HepG2 (cell line): ENCODE results near the gene SFT2D1. TPM values are rescaled to one million over a fixed set of nuclear protein-coding genes. Genes with fewer than 3 reads are reported as not detected.

ENCODE experiments used
- ISL2 ChIP-seq: sonication (generic); formaldehyde crosslinking; IDR thresholded peaks from 2 replicates; pipeline ENCODE4 v1.5.0; 2020; ENCODE audit warnings: missing genetic modification reagents
- MBD4 ChIP-seq: IDR thresholded peaks from 2 replicates; pipeline ENCODE4 v1.6.1; 2012; ENCODE audit warnings: low read length, inconsistent platforms, borderline replicate concordance
- NFIB ChIP-seq: sonication (generic); formaldehyde crosslinking; IDR thresholded peaks from 2 replicates; pipeline ENCODE4 v1.9.0; 2021; ENCODE audit warnings: missing genetic modification reagents, mild to moderate bottlenecking, borderline replicate concordance
- NR2F1 ChIP-seq, 2 experiments: fragments of 450-650 bp in 1 of 2; formaldehyde crosslinking in 1 of 2; IDR thresholded peaks; 2 replicates each; pipeline versions ENCODE4 v1.5.0 to v1.6.1; 2016 to 2020; ENCODE audit warnings: mild to moderate bottlenecking in 1 of 2, missing compliant biosample characterization in 1 of 2, missing genetic modification reagents in 1 of 2, moderate library complexity in 1 of 2
- RBM39 ChIP-seq: fragments of 200-400 bp; formaldehyde crosslinking; IDR thresholded peaks from one replicate; pipeline ENCODE4 v1.6.1; 2018; ENCODE audit warnings: antibody characterized with exemption, mild to moderate bottlenecking, low read depth, low read length; ENCODE audit not compliant: poor library complexity, severe bottlenecking
- SOX5 ChIP-seq: IDR thresholded peaks from 2 replicates; pipeline ENCODE4 v1.6.1; 2016; ENCODE audit warnings: borderline replicate concordance
- YY1 ChIP-seq: IDR thresholded peaks from 2 replicates; pipeline ENCODE4 v1.6.1; 2011; ENCODE audit warnings: low read length, low read depth, moderate library complexity, mild to moderate bottlenecking; ENCODE audit not compliant: insufficient read depth, insufficient replicate concordance
- ZIK1 ChIP-seq: sonication (generic); formaldehyde crosslinking; IDR thresholded peaks from 2 replicates; pipeline ENCODE4 v1.5.0; 2020; ENCODE audit warnings: mild to moderate bottlenecking, low read depth, missing genetic modification reagents, borderline replicate concordance
- ZKSCAN8 ChIP-seq: IDR thresholded peaks from 2 replicates; pipeline ENCODE4 v1.6.1; 2016; ENCODE audit warnings: borderline replicate concordance, missing genetic modification reagents, missing compliant biosample characterization
- ZNF138 ChIP-seq: sonication (generic); formaldehyde crosslinking; IDR thresholded peaks from 2 replicates; pipeline ENCODE4 v1.5.0; 2020; ENCODE audit warnings: mild to moderate bottlenecking, low read depth, missing genetic modification reagents
- ZNF143 ChIP-seq: sonication (generic); formaldehyde crosslinking; IDR thresholded peaks from 2 replicates; pipeline ENCODE4 v1.4.0; 2020; ENCODE audit warnings: missing genetic modification reagents
- ZNF30 ChIP-seq: sonication (generic); formaldehyde crosslinking; IDR thresholded peaks from 2 replicates; pipeline ENCODE4 v1.5.0; 2020; ENCODE audit warnings: mild to moderate bottlenecking, missing genetic modification reagents
- ZNF335 ChIP-seq: sonication (generic); formaldehyde crosslinking; IDR thresholded peaks from 2 replicates; pipeline ENCODE4 v1.4.0; 2020; ENCODE audit warnings: missing genetic modification reagents
- ZNF383 ChIP-seq: sonication (generic); formaldehyde crosslinking; IDR thresholded peaks from 2 replicates; pipeline ENCODE4 v1.4.0; 2020; ENCODE audit warnings: missing genetic modification reagents, mild to moderate bottlenecking, borderline replicate concordance
- ZNF749 ChIP-seq: sonication (generic); formaldehyde crosslinking; IDR thresholded peaks from 2 replicates; pipeline ENCODE4 v1.8.0; 2022; ENCODE audit warnings: mild to moderate bottlenecking, missing genetic modification reagents, moderate library complexity, borderline replicate concordance
- ZNF839 ChIP-seq: sonication (generic); formaldehyde crosslinking; IDR thresholded peaks from 2 replicates; pipeline ENCODE4 v1.4.0; 2020; ENCODE audit warnings: missing genetic modification reagents, mild to moderate bottlenecking, borderline replicate concordance
- ZZZ3 ChIP-seq: sonication (generic); formaldehyde crosslinking; IDR thresholded peaks from 2 replicates; pipeline ENCODE4 v1.4.0; 2020; ENCODE audit warnings: missing genetic modification reagents, mild to moderate bottlenecking, borderline replicate concordance
- polyA plus RNA-seq, 8 experiments: library from polyadenylated mRNA; depleted of rRNA in 3 of 8; stranded (reverse) in 7 of 8; unstranded in 1 of 8; fragments of >200 nt; fragmentation: Illumina TruSeq in 4 of 8; extraction: Trizol in 4 of 8; gene quantifications; 2 replicates each; pipeline versions ENCODE4 v1.2.1 to v1.2.3, GENCODE V29; 2011 to 2016; ENCODE audit warnings: low read depth in 4 of 8, missing spikeins in 1 of 8, mixed read lengths in 1 of 8; ENCODE audit not compliant: insufficient read depth in 1 of 8
- total RNA-seq, 5 experiments: library from RNA; depleted of rRNA; stranded (reverse); fragments of >200 nt; fragmentation: Illumina TruSeq; extraction: Trizol; gene quantifications; 2 replicates each; pipeline ENCODE4 v1.2.3, GENCODE V29; 2016; ENCODE audit warnings: low read depth in 1 of 5
- TF ChIP-seq, protein P1 (sequence below): sonication (generic); formaldehyde crosslinking; IDR thresholded peaks from 2 replicates; pipeline ENCODE4 v1.9.0; 2022; ENCODE audit warnings: missing genetic modification reagents, mild to moderate bottlenecking, borderline replicate concordance
- TF ChIP-seq, protein P2 (sequence below): sonication (generic); formaldehyde crosslinking; IDR thresholded peaks from 2 replicates; pipeline ENCODE4 v1.8.1; 2023; ENCODE audit warnings: mild to moderate bottlenecking, moderate library complexity, missing genetic modification reagents
- TF ChIP-seq, protein P3 (sequence below): sonication (generic); formaldehyde crosslinking; IDR thresholded peaks from 2 replicates; pipeline ENCODE4 v1.4.0; 2020; ENCODE audit warnings: mild to moderate bottlenecking, missing genetic modification reagents

Gene SFT2D1
- total and polyA plus RNA-seq, 2 of the 13 experiments (the other 11 are each of a cell fraction or from before 2014, with no cell fraction given): 115 to 147 TPM

DNA sequence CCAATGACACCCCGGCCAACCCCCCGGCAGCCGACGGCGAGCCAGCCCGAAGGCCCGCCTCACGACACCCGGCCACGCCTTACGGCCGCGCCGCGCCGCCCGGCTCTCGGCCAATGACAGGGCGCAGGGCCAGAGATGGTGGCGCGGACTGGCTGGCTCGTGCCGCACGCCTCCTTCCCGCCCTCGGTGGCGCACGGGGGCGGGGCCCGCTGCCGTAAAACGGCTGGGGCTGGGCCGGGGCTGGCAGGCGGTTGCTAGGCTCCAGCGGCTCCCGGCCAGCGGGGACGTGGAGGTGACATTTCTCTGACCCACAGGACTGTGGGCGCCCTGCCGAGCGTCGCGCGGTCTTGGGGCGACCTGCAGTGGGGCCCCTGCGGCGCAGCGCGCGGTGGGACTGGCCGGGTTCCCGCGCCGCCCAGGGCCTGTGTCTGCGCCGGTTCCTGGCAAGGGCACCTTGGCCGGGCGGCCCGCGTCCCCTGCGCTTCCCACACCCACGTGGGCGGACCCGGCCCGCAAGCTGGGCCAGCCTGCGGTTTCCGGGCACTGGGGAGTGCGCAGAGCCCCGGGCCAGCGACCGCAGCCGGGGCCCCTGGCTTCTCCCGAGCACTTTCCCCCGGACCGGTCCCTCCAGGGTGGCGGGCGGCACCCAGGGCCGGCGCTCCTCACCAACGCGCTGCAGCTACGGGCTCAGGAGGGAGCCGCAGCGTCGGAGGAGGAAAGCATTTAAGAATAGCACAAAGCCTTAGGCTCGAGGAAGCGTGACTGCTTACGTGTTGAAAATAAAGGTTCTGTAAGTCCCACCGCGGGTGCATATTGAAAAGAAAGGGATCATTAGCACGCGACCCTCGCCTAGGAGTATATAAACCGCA lies 40.8 kb upstream of the SFT2D1 start, which contains the start of gene MPC1 (continued):
- TF ChIP-seq RBM39 (peak; percentile 70), ZZZ3 (CRISPR knock-in tag) (no peak), ZNF143 (CRISPR knock-in tag) (peak; percentile 27; the same call in 1 of the 2 replicates), ZNF839 (CRISPR knock-in tag) (no peak; the same call in 1 of the 2 replicates), SOX5 (CRISPR knock-in tag) (no peak), ZKSCAN8 (CRISPR knock-in tag) (peak; percentile 55; the same call in 1 of the 2 replicates), NFIB (CRISPR knock-in tag) (no peak), NR2F1 (CRISPR knock-in tag; IDR thresholded peaks at IDR 0.05) (peak; percentile 38 to 40; a peak in 1 of 4 replicates), ISL2 (CRISPR knock-in tag) (peak; percentile 24; the same call in 1 of the 2 replicates), ZIK1 (CRISPR knock-in tag) (peak; percentile 91), MBD4 (no peak), ZNF30 (CRISPR knock-in tag) (no peak), ZNF383 (CRISPR knock-in tag) (0 out of 2 replicates have a peak, but pooled peaks have one; percentile 2), ZNF335 (CRISPR knock-in tag) (0 out of 2 replicates have a peak, but pooled peaks have one; percentile 4), ZNF749 (CRISPR knock-in tag) (peak; percentile 96), ZNF138 (peak; percentile 99), YY1 (no peak)
- TF ChIP-seq, protein P1, sequence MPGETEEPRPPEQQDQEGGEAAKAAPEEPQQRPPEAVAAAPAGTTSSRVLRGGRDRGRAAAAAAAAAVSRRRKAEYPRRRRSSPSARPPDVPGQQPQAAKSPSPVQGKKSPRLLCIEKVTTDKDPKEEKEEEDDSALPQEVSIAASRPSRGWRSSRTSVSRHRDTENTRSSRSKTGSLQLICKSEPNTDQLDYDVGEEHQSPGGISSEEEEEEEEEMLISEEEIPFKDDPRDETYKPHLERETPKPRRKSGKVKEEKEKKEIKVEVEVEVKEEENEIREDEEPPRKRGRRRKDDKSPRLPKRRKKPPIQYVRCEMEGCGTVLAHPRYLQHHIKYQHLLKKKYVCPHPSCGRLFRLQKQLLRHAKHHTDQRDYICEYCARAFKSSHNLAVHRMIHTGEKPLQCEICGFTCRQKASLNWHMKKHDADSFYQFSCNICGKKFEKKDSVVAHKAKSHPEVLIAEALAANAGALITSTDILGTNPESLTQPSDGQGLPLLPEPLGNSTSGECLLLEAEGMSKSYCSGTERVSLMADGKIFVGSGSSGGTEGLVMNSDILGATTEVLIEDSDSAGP: peak; percentile 74
- TF ChIP-seq, protein P2, sequence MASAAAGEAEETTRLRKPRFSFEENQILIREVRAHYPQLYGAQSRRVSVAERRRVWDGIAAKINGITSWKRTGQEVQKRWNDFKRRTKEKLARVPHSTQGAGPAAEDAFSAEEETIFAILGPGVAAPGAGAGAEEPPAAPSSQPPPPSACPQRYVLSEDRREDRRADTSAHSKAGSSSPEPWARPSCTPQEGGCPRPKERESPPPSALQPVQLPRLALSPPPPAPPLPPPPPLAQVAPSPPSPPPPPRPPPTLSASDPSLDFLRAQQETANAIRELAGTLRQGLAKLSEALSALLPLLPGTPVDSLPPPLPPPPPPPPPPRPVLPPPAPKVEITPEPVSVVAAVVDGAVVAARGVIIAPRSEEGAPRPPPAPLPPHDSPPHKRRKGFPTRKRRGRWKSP (CRISPR knock-in tag): peak; percentile 90
- TF ChIP-seq, protein P3, sequence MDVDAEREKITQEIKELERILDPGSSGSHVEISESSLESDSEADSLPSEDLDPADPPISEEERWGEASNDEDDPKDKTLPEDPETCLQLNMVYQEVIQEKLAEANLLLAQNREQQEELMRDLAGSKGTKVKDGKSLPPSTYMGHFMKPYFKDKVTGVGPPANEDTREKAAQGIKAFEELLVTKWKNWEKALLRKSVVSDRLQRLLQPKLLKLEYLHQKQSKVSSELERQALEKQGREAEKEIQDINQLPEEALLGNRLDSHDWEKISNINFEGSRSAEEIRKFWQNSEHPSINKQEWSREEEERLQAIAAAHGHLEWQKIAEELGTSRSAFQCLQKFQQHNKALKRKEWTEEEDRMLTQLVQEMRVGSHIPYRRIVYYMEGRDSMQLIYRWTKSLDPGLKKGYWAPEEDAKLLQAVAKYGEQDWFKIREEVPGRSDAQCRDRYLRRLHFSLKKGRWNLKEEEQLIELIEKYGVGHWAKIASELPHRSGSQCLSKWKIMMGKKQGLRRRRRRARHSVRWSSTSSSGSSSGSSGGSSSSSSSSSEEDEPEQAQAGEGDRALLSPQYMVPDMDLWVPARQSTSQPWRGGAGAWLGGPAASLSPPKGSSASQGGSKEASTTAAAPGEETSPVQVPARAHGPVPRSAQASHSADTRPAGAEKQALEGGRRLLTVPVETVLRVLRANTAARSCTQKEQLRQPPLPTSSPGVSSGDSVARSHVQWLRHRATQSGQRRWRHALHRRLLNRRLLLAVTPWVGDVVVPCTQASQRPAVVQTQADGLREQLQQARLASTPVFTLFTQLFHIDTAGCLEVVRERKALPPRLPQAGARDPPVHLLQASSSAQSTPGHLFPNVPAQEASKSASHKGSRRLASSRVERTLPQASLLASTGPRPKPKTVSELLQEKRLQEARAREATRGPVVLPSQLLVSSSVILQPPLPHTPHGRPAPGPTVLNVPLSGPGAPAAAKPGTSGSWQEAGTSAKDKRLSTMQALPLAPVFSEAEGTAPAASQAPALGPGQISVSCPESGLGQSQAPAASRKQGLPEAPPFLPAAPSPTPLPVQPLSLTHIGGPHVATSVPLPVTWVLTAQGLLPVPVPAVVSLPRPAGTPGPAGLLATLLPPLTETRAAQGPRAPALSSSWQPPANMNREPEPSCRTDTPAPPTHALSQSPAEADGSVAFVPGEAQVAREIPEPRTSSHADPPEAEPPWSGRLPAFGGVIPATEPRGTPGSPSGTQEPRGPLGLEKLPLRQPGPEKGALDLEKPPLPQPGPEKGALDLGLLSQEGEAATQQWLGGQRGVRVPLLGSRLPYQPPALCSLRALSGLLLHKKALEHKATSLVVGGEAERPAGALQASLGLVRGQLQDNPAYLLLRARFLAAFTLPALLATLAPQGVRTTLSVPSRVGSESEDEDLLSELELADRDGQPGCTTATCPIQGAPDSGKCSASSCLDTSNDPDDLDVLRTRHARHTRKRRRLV: 0 out of 2 replicates have a peak, but pooled peaks have one; percentile 7
